Fibroblast of lung (primary cell): ENCODE measurements around the gene STAB2. TPM values are rescaled to one million over a fixed set of nuclear protein-coding genes. Genes with fewer than 3 reads are reported as not detected.

Source experiments
- DNase-seq, 2 donors: peaks; one replicate each; pipeline versions ENCODE4 v3.0.0 to v3.0.0-alpha.2; 2010; ENCODE audit warnings: low read depth in 2 of 2
- H2AFZ ChIP-seq: 2 replicates; pipeline ENCODE4 v1.5.1; 2012; ENCODE audit warnings: low read length, control low read depth, inconsistent platforms
- H3K27ac ChIP-seq: 2 replicates; pipeline ENCODE4 v1.5.1; 2011; ENCODE audit warnings: low read length, control low read depth; ENCODE audit not compliant: insufficient read depth
- H3K27me3 ChIP-seq: 2 replicates; pipeline ENCODE4 v1.5.1; 2011; ENCODE audit warnings: mild to moderate bottlenecking, low read length; ENCODE audit not compliant: control insufficient read depth, insufficient read depth
- H3K36me3 ChIP-seq: 2 replicates; pipeline ENCODE4 v1.5.1; 2011; ENCODE audit warnings: low read length; ENCODE audit not compliant: control insufficient read depth, insufficient read depth
- H3K4me1 ChIP-seq: 2 replicates; pipeline ENCODE4 v1.5.1; 2011; ENCODE audit warnings: low read length; ENCODE audit not compliant: control insufficient read depth, insufficient read depth; ENCODE audit errors: extremely low read depth
- H3K4me2 ChIP-seq: 2 replicates; pipeline ENCODE4 v1.5.1; 2011; ENCODE audit warnings: low read length, control low read depth; ENCODE audit not compliant: insufficient read depth; ENCODE audit errors: extremely low read depth
- H3K4me3 ChIP-seq, 4 experiments: fragments of 200-600 bp in 1 of 4; sonication (generic) in 1 of 4; replicated peaks in 1 of 4; 2 replicates each; pipeline ENCODE4 v1.5.1; 2011 to 2016; ENCODE audit warnings: low read length in 4 of 4, low read depth in 3 of 4, mild to moderate bottlenecking in 3 of 4, control low read depth in 2 of 4, inconsistent platforms in 1 of 4, mixed read lengths in 1 of 4; ENCODE audit not compliant: insufficient read depth in 1 of 4; ENCODE audit errors: control extremely low read depth in 1 of 4
- H3K79me2 ChIP-seq: 2 replicates; pipeline ENCODE4 v1.5.1; 2012; ENCODE audit warnings: mild to moderate bottlenecking, low read length, inconsistent platforms; ENCODE audit not compliant: control insufficient read depth, insufficient read depth
- H3K9ac ChIP-seq: 2 replicates; pipeline ENCODE4 v1.5.1; 2011; ENCODE audit warnings: mild to moderate bottlenecking, low read length, control low read depth; ENCODE audit not compliant: insufficient read depth
- H3K9me3 ChIP-seq: 2 replicates; pipeline ENCODE4 v1.5.1; 2012; ENCODE audit warnings: low read depth, low read length; ENCODE audit not compliant: control insufficient read depth, insufficient read depth
- H4K20me1 ChIP-seq: 2 replicates; pipeline ENCODE4 v1.5.1; 2011; ENCODE audit warnings: low read length; ENCODE audit not compliant: control insufficient read depth, insufficient read depth; ENCODE audit errors: extremely low read depth
- EZH2 ChIP-seq: IDR thresholded peaks from 2 replicates; pipeline ENCODE4 v1.5.1; 2012; ENCODE audit warnings: low read length, control low read depth, mild to moderate bottlenecking; ENCODE audit errors: missing control alignments
- polyA plus RNA-seq, 2 donors: library from polyadenylated mRNA; depleted of rRNA in 1 of 2; stranded (reverse) in 1 of 2; unstranded in 1 of 2; fragments of >200 nt; gene quantifications; 2 replicates each; pipeline ENCODE4 v1.2.1, GENCODE V29; 2011 to 2012; ENCODE audit warnings: missing spikeins in 1 of 2
- total RNA-seq: library from RNA; depleted of rRNA; stranded (reverse); fragments of >200 nt; gene quantifications from 2 replicates; pipeline ENCODE4 v1.2.1, GENCODE V29; 2014
- TF ChIP-seq, protein P1 (sequence below), 2 donors: IDR thresholded peaks in 1 of 2; conservative IDR thresholded peaks in 1 of 2; 1 replicate in 1 of 2; 2 replicates in 1 of 2; pipeline ENCODE4 v1.5.1; 2011 to 2012; ENCODE audit warnings: low read length in 2 of 2, control low read depth in 1 of 2, inconsistent platforms in 1 of 2, low read depth in 1 of 2, mild to moderate bottlenecking in 1 of 2

The STAB2 gene
- total and polyA plus RNA-seq, 2 donors (not counting 1 experiment from before 2014, with no cell fraction given): not detected

GRCh38 chr12:103716517-103717196, 129.6 kb downstream of the STAB2 start:
- Histone ChIP-seq H3K9me3 (no peaks in the 10 kb centered on the region), H3K36me3 (no peaks in the 10 kb centered on the region), H3K4me2 (no peak overlapping the region), H3K27me3 (no peaks in the 10 kb centered on the region), H3K79me2 (no peaks in the 10 kb centered on the region), H3K9ac (no peak overlapping the region), H3K4me1 (no peaks in the 10 kb centered on the region), H3K4me3 (no peak overlapping the region), H4K20me1 (no peaks in the 10 kb centered on the region), H3K27ac (no peak overlapping the region), H2AFZ (no peak overlapping the region)
- TF ChIP-seq EZH2: no peak
- TF ChIP-seq, protein P1, sequence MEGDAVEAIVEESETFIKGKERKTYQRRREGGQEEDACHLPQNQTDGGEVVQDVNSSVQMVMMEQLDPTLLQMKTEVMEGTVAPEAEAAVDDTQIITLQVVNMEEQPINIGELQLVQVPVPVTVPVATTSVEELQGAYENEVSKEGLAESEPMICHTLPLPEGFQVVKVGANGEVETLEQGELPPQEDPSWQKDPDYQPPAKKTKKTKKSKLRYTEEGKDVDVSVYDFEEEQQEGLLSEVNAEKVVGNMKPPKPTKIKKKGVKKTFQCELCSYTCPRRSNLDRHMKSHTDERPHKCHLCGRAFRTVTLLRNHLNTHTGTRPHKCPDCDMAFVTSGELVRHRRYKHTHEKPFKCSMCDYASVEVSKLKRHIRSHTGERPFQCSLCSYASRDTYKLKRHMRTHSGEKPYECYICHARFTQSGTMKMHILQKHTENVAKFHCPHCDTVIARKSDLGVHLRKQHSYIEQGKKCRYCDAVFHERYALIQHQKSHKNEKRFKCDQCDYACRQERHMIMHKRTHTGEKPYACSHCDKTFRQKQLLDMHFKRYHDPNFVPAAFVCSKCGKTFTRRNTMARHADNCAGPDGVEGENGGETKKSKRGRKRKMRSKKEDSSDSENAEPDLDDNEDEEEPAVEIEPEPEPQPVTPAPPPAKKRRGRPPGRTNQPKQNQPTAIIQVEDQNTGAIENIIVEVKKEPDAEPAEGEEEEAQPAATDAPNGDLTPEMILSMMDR (conservative IDR thresholded peaks at IDR 0.05 in 1 of 2, IDR thresholded peaks at IDR 0.05 in 1 of 2; ENCODE audit: low read depth in 1 of 2, low read length in 2 of 2): no peak
- DNase-seq: no peak

DNA sequence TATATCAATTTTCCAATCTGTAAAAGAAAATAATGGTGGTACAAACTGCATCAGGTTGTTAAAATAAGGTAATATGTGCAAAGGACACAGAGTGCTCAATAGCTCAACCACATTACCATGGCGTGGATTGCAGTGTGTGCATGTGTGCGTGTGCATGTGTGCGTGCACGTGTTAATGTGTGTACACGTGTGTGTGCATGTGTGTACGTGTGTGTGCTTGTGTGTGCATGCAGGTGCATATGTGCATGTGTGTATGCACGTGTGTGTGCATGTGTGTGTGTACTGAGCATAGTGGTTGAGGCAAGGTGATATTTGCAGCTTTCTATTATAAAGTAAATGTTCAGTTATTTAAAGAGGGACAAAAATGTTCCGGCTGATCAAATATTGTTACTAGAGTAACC, 138.3 kb downstream of the STAB2 start:
- Histone ChIP-seq H3K4me1 (no peaks in the 10 kb centered on the region), H3K9ac (no peak overlapping the region), H3K27me3 (no peaks in the 10 kb centered on the region), H3K9me3 (no peaks in the 10 kb centered on the region), H3K79me2 (no peaks in the 10 kb centered on the region), H3K27ac (no peak overlapping the region), H3K36me3 (no peaks in the 10 kb centered on the region), H3K4me2 (no peak overlapping the region), H4K20me1 (no peaks in the 10 kb centered on the region), H2AFZ (no peak overlapping the region), H3K4me3 (no peak overlapping the region)
- DNase-seq: no peak
- TF ChIP-seq, protein P1 (conservative IDR thresholded peaks at IDR 0.05 in 1 of 2, IDR thresholded peaks at IDR 0.05 in 1 of 2; ENCODE audit: low read depth in 1 of 2, low read length in 2 of 2): no peak
- no peak for TF ChIP-seq EZH2

GRCh38 chr12:103727638-103728037, 140.6 kb downstream of the STAB2 start:
- no peaks in the 10 kb centered on the region for H3K4me1 ChIP-seq
- no peaks in the 10 kb centered on the region for H4K20me1 ChIP-seq
- H3K4me2 ChIP-seq: no peak overlapping the region
- H2AFZ ChIP-seq: no peak overlapping the region
- H3K27me3 ChIP-seq: no peaks in the 10 kb centered on the region
- no peaks in the 10 kb centered on the region for H3K36me3 ChIP-seq
- no peak overlapping the region for H3K4me3 ChIP-seq
- TF ChIP-seq, protein P1 (conservative IDR thresholded peaks at IDR 0.05 in 1 of 2, IDR thresholded peaks at IDR 0.05 in 1 of 2; ENCODE audit: low read depth in 1 of 2, low read length in 2 of 2): no peak
- TF ChIP-seq EZH2: no peak
- H3K9me3 ChIP-seq: no peaks in the 10 kb centered on the region
- DNase-seq: no peak
- H3K9ac ChIP-seq: no peak overlapping the region
- H3K79me2 ChIP-seq: no peaks in the 10 kb centered on the region
- no peak overlapping the region for H3K27ac ChIP-seq
